ENCODE results near the gene MRRF. TPM values are rescaled to one million over a fixed set of nuclear protein-coding genes. Genes with fewer than 3 reads are reported as not detected.
A peak's percentile ranks its signal among the peaks of the same experiment; 100 is the strongest.

The MRRF gene
- polyA plus RNA-seq, 1 donor, result 59.7 TPM

GRCh38 chr9:122251351-122251750, 13.3 kb upstream of the MRRF start:
- Histone ChIP-seq H3K4me3 (ENCODE audit: low read length) (no peak overlapping the region), H3K36me3 (ENCODE audit: control insufficient read depth, insufficient read depth, low read length) (peaks cover 62% of the 10 kb centered on the region), H3K27ac (ENCODE audit: low read length) (no peak overlapping the region), H3K27me3 (ENCODE audit: control insufficient read depth, insufficient read depth, low read length) (no peaks in the 10 kb centered on the region), H3K9me3 (ENCODE audit: control insufficient read depth, low read depth, low read length) (no peaks in the 10 kb centered on the region), H3K4me1 (ENCODE audit: control insufficient read depth, insufficient read depth, low read length) (no peaks in the 10 kb centered on the region)
- 100% methylated on average over 1 of the region's 2 CpGs for WGBS (ENCODE audit: insufficient coverage, low lambda C conversion rate)
- DNase-seq, result no peak

- Histone ChIP-seq H3K27ac (ENCODE audit: low read length) (no peak overlapping the region), H3K36me3 (ENCODE audit: control insufficient read depth, insufficient read depth, low read length) (peaks cover 50% of the 10 kb centered on the region), H3K4me1 (ENCODE audit: control insufficient read depth, insufficient read depth, low read length) (no peaks in the 10 kb centered on the region), H3K27me3 (ENCODE audit: control insufficient read depth, insufficient read depth, low read length) (no peaks in the 10 kb centered on the region), H3K4me3 (ENCODE audit: low read length) (no peak overlapping the region), H3K9me3 (ENCODE audit: control insufficient read depth, low read depth, low read length) (no peaks in the 10 kb centered on the region)
- WGBS (ENCODE audit: insufficient coverage, low lambda C conversion rate), result 71% methylated on average over 1 of the region's 5 CpGs
- no peak for DNase-seq
These were observed 11.9 kb upstream of the MRRF start for GRCh38 chr9:122252796-122253195.

DNA sequence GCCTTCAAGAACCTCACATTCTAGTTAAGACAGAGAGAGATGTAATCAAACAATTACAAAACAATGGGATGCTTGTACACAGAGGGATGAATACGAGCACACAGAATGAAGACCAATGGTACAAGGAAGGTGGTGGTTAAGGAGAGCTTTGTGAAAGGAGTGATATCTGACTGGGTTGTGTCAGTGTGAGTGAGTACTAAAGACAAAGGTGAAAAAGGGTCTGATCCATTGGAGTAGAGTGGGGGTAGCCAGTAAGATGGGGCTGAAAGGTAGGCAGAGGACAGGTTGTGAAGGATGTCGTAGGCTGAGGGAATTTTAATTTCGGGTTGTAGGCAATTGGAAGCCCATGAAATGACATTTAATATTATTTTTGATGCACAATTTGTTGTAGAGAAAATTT, 9.9 kb upstream of the MRRF start:
- 100% methylated on average over 1 of the region's 3 CpGs for WGBS (ENCODE audit: insufficient coverage, low lambda C conversion rate)
- H3K4me1 ChIP-seq (ENCODE audit: control insufficient read depth, insufficient read depth, low read length), result no peaks in the 10 kb centered on the region
- no peak for DNase-seq
- H3K4me3 ChIP-seq (ENCODE audit: low read length), result no peak overlapping the region
- no peaks in the 10 kb centered on the region for H3K27me3 ChIP-seq (ENCODE audit: control insufficient read depth, insufficient read depth, low read length)
- peaks cover 50% of the 10 kb centered on the region for H3K36me3 ChIP-seq (ENCODE audit: control insufficient read depth, insufficient read depth, low read length)
- no peak overlapping the region for H3K27ac ChIP-seq (ENCODE audit: low read length)
- H3K9me3 ChIP-seq (ENCODE audit: control insufficient read depth, low read depth, low read length), result no peaks in the 10 kb centered on the region

DNA sequence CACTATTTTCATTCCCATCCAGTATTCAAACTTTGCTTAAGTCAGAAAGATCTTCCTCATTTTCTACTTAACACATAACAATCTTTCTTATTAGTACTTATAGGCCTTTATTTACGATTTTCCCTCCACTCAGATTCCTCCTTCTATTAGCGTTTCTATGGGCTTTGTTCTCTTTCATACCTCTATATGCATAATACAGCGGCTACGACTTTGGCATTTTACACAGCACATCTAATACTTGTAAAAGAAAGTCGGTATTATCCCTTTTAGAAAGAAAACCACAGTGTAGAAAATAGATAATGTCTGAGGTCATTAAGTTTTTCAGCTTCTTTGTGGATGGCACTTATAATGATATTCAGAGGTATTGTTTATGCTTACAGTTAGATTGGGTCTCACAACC, 8.5 kb upstream of the MRRF start:
- WGBS (ENCODE audit: insufficient coverage, low lambda C conversion rate), result 94% methylated on average over 3 of the region's 5 CpGs
- H3K36me3 ChIP-seq (ENCODE audit: control insufficient read depth, insufficient read depth, low read length), result peaks cover 61% of the 10 kb centered on the region

GRCh38 chr9:122258886-122259415, 5.7 kb upstream of the MRRF start:
- Histone ChIP-seq H3K36me3 (ENCODE audit: control insufficient read depth, insufficient read depth, low read length) (peaks cover 45% of the 10 kb centered on the region), H3K4me1 (ENCODE audit: control insufficient read depth, insufficient read depth, low read length) (peaks cover 17% of the 10 kb centered on the region), H3K27me3 (ENCODE audit: control insufficient read depth, insufficient read depth, low read length) (no peaks in the 10 kb centered on the region), H3K27ac (ENCODE audit: low read length) (no peak overlapping the region), H3K9me3 (ENCODE audit: control insufficient read depth, low read depth, low read length) (no peaks in the 10 kb centered on the region), H3K4me3 (ENCODE audit: low read length) (no peak overlapping the region)
- no peak for DNase-seq
- no CpG with 5 or more reads among the region's 2 CpGs for WGBS (ENCODE audit: insufficient coverage, low lambda C conversion rate)

More for the DNA sequence above, 8.5 kb upstream of the MRRF start:
- no peaks in the 10 kb centered on the region for H3K9me3 ChIP-seq (ENCODE audit: control insufficient read depth, low read depth, low read length)
- peaks cover under 1% of the 10 kb centered on the region for H3K4me1 ChIP-seq (ENCODE audit: control insufficient read depth, insufficient read depth, low read length)
- no peak overlapping the region for H3K4me3 ChIP-seq (ENCODE audit: low read length)
- no peaks in the 10 kb centered on the region for H3K27me3 ChIP-seq (ENCODE audit: control insufficient read depth, insufficient read depth, low read length)
- H3K27ac ChIP-seq (ENCODE audit: low read length), result no peak overlapping the region
- DNase-seq, result no peak

GRCh38 chr9:122261469-122261881, 3.2 kb upstream of the MRRF start:
- DNase-seq, result peak; percentile 19 to 77
- peaks cover 30% of the 10 kb centered on the region for H3K36me3 ChIP-seq (ENCODE audit: control insufficient read depth, insufficient read depth, low read length)
- WGBS (ENCODE audit: insufficient coverage, low lambda C conversion rate), result no CpG with 5 or more reads among the region's 1 CpG
- peak overlapping the region; percentile 12 for H3K27ac ChIP-seq (ENCODE audit: low read length)
- no peaks in the 10 kb centered on the region for H3K27me3 ChIP-seq (ENCODE audit: control insufficient read depth, insufficient read depth, low read length)
- H3K4me3 ChIP-seq (ENCODE audit: low read length), result no peak overlapping the region
- no peaks in the 10 kb centered on the region for H3K9me3 ChIP-seq (ENCODE audit: control insufficient read depth, low read depth, low read length)
- peaks cover 17% of the 10 kb centered on the region for H3K4me1 ChIP-seq (ENCODE audit: control insufficient read depth, insufficient read depth, low read length)

DNA sequence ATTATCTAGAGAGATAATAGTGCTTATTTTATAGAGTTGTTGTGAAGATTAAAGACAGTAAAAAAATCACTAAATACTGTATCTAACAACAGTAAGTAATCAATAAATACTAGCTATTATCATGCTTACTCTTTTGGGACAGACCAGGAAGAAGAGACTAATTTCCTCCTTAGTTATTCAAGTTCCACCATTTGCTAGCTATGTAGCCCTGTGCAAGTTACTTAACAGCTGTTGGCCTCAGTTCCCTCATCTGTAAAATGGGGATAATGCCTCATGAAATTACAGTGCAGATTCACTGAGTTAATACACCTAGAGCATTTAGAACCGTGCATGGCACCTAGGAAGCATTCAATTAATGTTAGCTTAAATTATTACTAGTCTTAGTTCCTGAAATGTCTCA, 2.6 kb upstream of the MRRF start:
- WGBS (ENCODE audit: insufficient coverage, low lambda C conversion rate), result no CpG with 5 or more reads among the region's 1 CpG
- H3K4me1 ChIP-seq (ENCODE audit: control insufficient read depth, insufficient read depth, low read length), result peaks cover 17% of the 10 kb centered on the region
- no peak for DNase-seq
- H3K36me3 ChIP-seq (ENCODE audit: control insufficient read depth, insufficient read depth, low read length), result peaks cover 30% of the 10 kb centered on the region
- no peaks in the 10 kb centered on the region for H3K9me3 ChIP-seq (ENCODE audit: control insufficient read depth, low read depth, low read length)
- H3K4me3 ChIP-seq (ENCODE audit: low read length), result no peak overlapping the region
- no peaks in the 10 kb centered on the region for H3K27me3 ChIP-seq (ENCODE audit: control insufficient read depth, insufficient read depth, low read length)
- H3K27ac ChIP-seq (ENCODE audit: low read length), result peak overlapping the region; percentile 12

- peak overlapping the region; percentile 79 for H3K4me3 ChIP-seq (ENCODE audit: low read length)
- WGBS (ENCODE audit: insufficient coverage, low lambda C conversion rate), result 36% methylated on average over 4 of the region's 13 CpGs
- H3K9me3 ChIP-seq (ENCODE audit: control insufficient read depth, low read depth, low read length), result no peaks in the 10 kb centered on the region
- H3K4me1 ChIP-seq (ENCODE audit: control insufficient read depth, insufficient read depth, low read length), result peaks cover 17% of the 10 kb centered on the region
- peaks cover 24% of the 10 kb centered on the region for H3K36me3 ChIP-seq (ENCODE audit: control insufficient read depth, insufficient read depth, low read length)
- no peak for DNase-seq
- peak overlapping the region; percentile 88 for H3K27ac ChIP-seq (ENCODE audit: low read length)
- H3K27me3 ChIP-seq (ENCODE audit: control insufficient read depth, insufficient read depth, low read length), result no peaks in the 10 kb centered on the region
These were observed 858 bp upstream of the MRRF start for GRCh38 chr9:122263699-122264349.

DNA sequence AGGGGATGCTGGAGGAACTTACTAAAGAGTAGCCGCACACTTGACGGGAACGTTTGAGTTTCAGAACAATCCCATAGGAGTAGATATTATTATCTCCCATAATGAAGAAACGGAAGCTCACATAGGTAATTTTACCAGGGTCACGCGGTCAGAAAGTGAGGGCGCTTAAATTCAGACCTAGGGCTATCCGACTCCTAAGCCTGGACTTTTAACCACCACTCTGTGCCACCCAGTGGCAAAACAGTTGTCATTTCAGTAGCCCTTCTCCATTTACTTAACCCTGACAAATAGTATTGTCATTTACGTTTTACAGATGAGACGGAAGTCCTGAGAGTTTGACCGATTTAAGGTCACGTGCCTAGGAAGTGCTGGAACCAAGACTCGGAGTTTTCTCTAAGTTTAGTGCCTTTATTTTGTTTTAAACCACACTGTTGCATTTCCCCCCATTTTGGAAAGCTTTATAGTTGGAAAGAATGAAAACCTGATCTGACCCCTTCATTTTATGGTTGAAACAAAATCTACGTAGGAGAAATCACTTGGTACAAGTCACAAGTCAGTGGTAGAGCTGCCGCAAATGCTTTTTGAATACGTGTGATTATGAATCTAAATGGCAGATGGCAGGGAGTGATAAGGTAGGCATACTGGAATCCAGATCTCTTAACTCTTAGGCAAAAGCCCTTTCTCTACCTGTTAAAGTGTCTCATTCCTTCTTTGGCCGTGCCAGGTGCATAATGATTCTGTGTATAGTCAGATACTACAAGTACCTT, 650 bp downstream of the MRRF start:
- Histone ChIP-seq H3K4me3 (ENCODE audit: low read length) (peak overlapping the region; percentile 79), H3K9me3 (ENCODE audit: control insufficient read depth, low read depth, low read length) (no peaks in the 10 kb centered on the region), H3K36me3 (ENCODE audit: control insufficient read depth, insufficient read depth, low read length) (peaks cover 10% of the 10 kb centered on the region), H3K4me1 (ENCODE audit: control insufficient read depth, insufficient read depth, low read length) (peaks cover 17% of the 10 kb centered on the region), H3K27ac (ENCODE audit: low read length) (peak overlapping the region; percentile 88), H3K27me3 (ENCODE audit: control insufficient read depth, insufficient read depth, low read length) (no peaks in the 10 kb centered on the region)
- DNase-seq, result peak; percentile 17 to 66
- WGBS (ENCODE audit: insufficient coverage, low lambda C conversion rate), result 0% methylated on average over 5 of the region's 17 CpGs

GRCh38 chr9:122268041-122268814, 3.5 kb downstream of the MRRF start:
- peaks cover 6% of the 10 kb centered on the region for H3K4me1 ChIP-seq (ENCODE audit: control insufficient read depth, insufficient read depth, low read length)
- H3K27me3 ChIP-seq (ENCODE audit: control insufficient read depth, insufficient read depth, low read length), result no peaks in the 10 kb centered on the region
- no peak overlapping the region for H3K27ac ChIP-seq (ENCODE audit: low read length)
- H3K36me3 ChIP-seq (ENCODE audit: control insufficient read depth, insufficient read depth, low read length), result peaks cover 18% of the 10 kb centered on the region
- H3K9me3 ChIP-seq (ENCODE audit: control insufficient read depth, low read depth, low read length), result no peaks in the 10 kb centered on the region
- no peak overlapping the region for H3K4me3 ChIP-seq (ENCODE audit: low read length)
- DNase-seq, result no peak
- WGBS (ENCODE audit: insufficient coverage, low lambda C conversion rate), result 90% methylated on average over 2 of the region's 6 CpGs

Measured in large intestine (tissue), 3 donors.